Esophagus squamous epithelium (tissue), 4 donors: Measurements from ENCODE around the gene OCRL.

ENCODE experiments used
- CTCF ChIP-seq, 6 experiments: fragments of 450-650 bp in 4 of 6; fragments of 200-600 bp in 2 of 6; sonication (generic) in 2 of 6; IDR thresholded peaks; one replicate each; pipeline ENCODE4 v1.5.1; 2016 to 2019; ENCODE audit warnings: antibody characterized with exemption in 6 of 6, mild to moderate bottlenecking in 4 of 6, moderate library complexity in 4 of 6
- POLR2A ChIP-seq, 4 donors: fragments of 450-650 bp; IDR thresholded peaks; one replicate each; pipeline ENCODE4 v1.6.1; 2017; ENCODE audit warnings: antibody characterized with exemption in 4 of 4, mild to moderate bottlenecking in 4 of 4, moderate library complexity in 3 of 4

- no peak for TF ChIP-seq CTCF (IDR thresholded peaks at IDR 0.05)
- TF ChIP-seq POLR2A (IDR thresholded peaks at IDR 0.05) = no peak
Observed at GRCh38 chrX:129622757-129623301, 82.8 kb downstream of the OCRL start.
